WERI-Rb-1 (cell line): Measurements from ENCODE around the gene TMEM208.

ENCODE experiments used
- DNase-seq: peaks from one replicate; pipeline ENCODE4 v3.0.0-alpha.2; 2020
- H3K27ac ChIP-seq: fragments of 250-450 bp; sonication (Bioruptor Pico); 2 replicates; pipeline ENCODE4 v1.5.1; 2020; ENCODE audit warnings: mild to moderate bottlenecking, moderate library complexity
- H3K27me3 ChIP-seq: fragments of 250-450 bp; sonication (Bioruptor Pico); 2 replicates; pipeline ENCODE4 v1.5.1; 2021; ENCODE audit warnings: mild to moderate bottlenecking, low read depth, moderate library complexity; ENCODE audit not compliant: insufficient read depth, severe bottlenecking
- H3K36me3 ChIP-seq: fragments of 250-450 bp; sonication (Bioruptor Pico); 2 replicates; pipeline ENCODE4 v1.5.1; 2020; ENCODE audit warnings: mild to moderate bottlenecking, moderate library complexity
- H3K4me3 ChIP-seq: 2 replicates; pipeline ENCODE4 v1.5.1; 2011; ENCODE audit warnings: low read depth, mild to moderate bottlenecking, control low read depth, low read length
- H3K9me3 ChIP-seq: fragments of 250-450 bp; sonication (Bioruptor Pico); 2 replicates; pipeline ENCODE4 v1.5.1; 2021; ENCODE audit warnings: mild to moderate bottlenecking, moderate library complexity; ENCODE audit not compliant: severe bottlenecking
- CTCF ChIP-seq: IDR thresholded peaks from 2 replicates; pipeline ENCODE4 v1.5.1; 2011; ENCODE audit warnings: low read depth, mild to moderate bottlenecking, control low read depth, inconsistent platforms, low read length

TMEM208 gene

GRCh38 chr16:67238278-67238575 lies 11.3 kb downstream of the TMEM208 start:
- peaks cover 20% of the 10 kb centered on the region for H3K36me3 ChIP-seq
- no peak for TF ChIP-seq CTCF
- no peak overlapping the region for H3K4me3 ChIP-seq
- H3K27ac ChIP-seq, result no peak overlapping the region
- DNase-seq, result no peak
- no peaks in the 10 kb centered on the region for H3K9me3 ChIP-seq
- no peaks in the 10 kb centered on the region for H3K27me3 ChIP-seq

GRCh38 chr16:67238806-67239470 lies 12.0 kb downstream of the TMEM208 start:
- Histone ChIP-seq H3K27ac (no peak overlapping the region), H3K36me3 (peaks cover 18% of the 10 kb centered on the region)
- TF ChIP-seq CTCF, result no peak

GRCh38 chr16:67240506-67240905 lies 13.6 kb downstream of the TMEM208 start:
- Histone ChIP-seq H3K27me3 (no peaks in the 10 kb centered on the region), H3K36me3 (peaks cover 15% of the 10 kb centered on the region), H3K9me3 (no peaks in the 10 kb centered on the region), H3K4me3 (no peak overlapping the region), H3K27ac (no peak overlapping the region)
- no peak for DNase-seq
- TF ChIP-seq CTCF, result no peak

More at GRCh38 chr16:67238806-67239470, 12.0 kb downstream of the TMEM208 start:
- H3K4me3 ChIP-seq, result no peak overlapping the region
- H3K9me3 ChIP-seq, result no peaks in the 10 kb centered on the region
- DNase-seq, result no peak
- no peaks in the 10 kb centered on the region for H3K27me3 ChIP-seq

GRCh38 chr16:67241008-67241900 lies 14.3 kb downstream of the TMEM208 start:
- Histone ChIP-seq H3K9me3 (no peaks in the 10 kb centered on the region), H3K4me3 (no peak overlapping the region), H3K27ac (no peak overlapping the region), H3K36me3 (peaks cover 11% of the 10 kb centered on the region), H3K27me3 (no peaks in the 10 kb centered on the region)
- DNase-seq, result no peak
- no peak for TF ChIP-seq CTCF

GRCh38 chr16:67242138-67242730 lies 15.3 kb downstream of the TMEM208 start:
- Histone ChIP-seq H3K27ac (no peak overlapping the region), H3K36me3 (peaks cover 4% of the 10 kb centered on the region), H3K9me3 (no peaks in the 10 kb centered on the region), H3K27me3 (no peaks in the 10 kb centered on the region), H3K4me3 (no peak overlapping the region)
- no peak for DNase-seq
- TF ChIP-seq CTCF, result no peak
